ENCODE data around the gene KRTAP12-2. TPM values are rescaled to one million over a fixed set of nuclear protein-coding genes. Genes with fewer than 3 reads are reported as not detected.

Gene KRTAP12-2
- total and polyA plus RNA-seq, 2 donors (not counting 3 experiments of a cell fraction or from before 2014, with no cell fraction given) = not detected

- CTCF ChIA-PET = interaction anchor here (1.3 kb wide), 1 partner anchor 135 kb away, joined by 4 read pairs; no protein-coding TSS in a partner anchor
Observed at GRCh38 chr21:44658541-44658910, 8.2 kb downstream of the KRTAP12-2 start.

More at GRCh38 chr21:44658541-44658910, 8.2 kb downstream of the KRTAP12-2 start:
- Histone ChIP-seq H3K27ac (ENCODE audit: insufficient read depth, low read depth, low read length) (no peak overlapping the region), H3K9me3 (replicated peaks; ENCODE audit: control insufficient read depth, insufficient read depth, low read length) (no peaks in the 10 kb centered on the region), H4K20me1 (replicated peaks; ENCODE audit: control insufficient read depth, extremely low read depth, insufficient read depth, low read length) (no peaks in the 10 kb centered on the region), H3K36me3 (ENCODE audit: control insufficient read depth in 2 of 2, extremely low read depth in 1 of 2, insufficient read depth in 2 of 2, low read length in 2 of 2) (no peaks in the 10 kb centered on the region), H3K4me2 (ENCODE audit: insufficient read depth, low read length) (no peak overlapping the region), H2AFZ (ENCODE audit: low read depth, low read length) (no peak overlapping the region), H3K4me1 (ENCODE audit: control insufficient read depth, extremely low read depth, insufficient read depth, low read length) (no peaks in the 10 kb centered on the region), H3K9me1 (replicated peaks; ENCODE audit: control insufficient read depth, extremely low read depth, insufficient read depth, low read length) (no peaks in the 10 kb centered on the region), H3K79me2 (ENCODE audit: control insufficient read depth, insufficient read depth, low read length) (no peaks in the 10 kb centered on the region), H3K4me3 (replicated peaks in 1 of 3; ENCODE audit: insufficient read depth in 1 of 3, low read depth in 1 of 3, low read length in 3 of 3) (no peak overlapping the region), H3K27me3 (ENCODE audit: control insufficient read depth in 2 of 2, insufficient read depth in 2 of 2, low read length in 2 of 2) (peaks cover 0 to 4% of the 10 kb centered on the region in 2 experiments), H3K9ac (replicated peaks; ENCODE audit: extremely low read depth, insufficient read depth, low read length) (no peak overlapping the region)
- DNase-seq (ENCODE audit: low read depth, low spot score) (no peak), FAIRE-seq (no peak)
- no TSS peak for BruUV-seq (replicated peaks)
- dilution Hi-C loops (cut with MboI; ENCODE audit: extremely low pct_ligation_motif_present, low sequenced_read_pairs) = no loop called here
- intact Hi-C loops (cut with micrococcal nuclease) = no loop called here
- TF ChIP-seq EZH2 (IDR thresholded peaks at IDR 0.05; ENCODE audit: borderline replicate concordance, low read depth, low read length, severe bottlenecking) (no peak), CTCF (IDR thresholded peaks at IDR 0.05; ENCODE audit: extremely low read depth in 1 of 2, insufficient read depth in 1 of 2, low read depth in 1 of 2, low read length in 2 of 2) (no peak), MAX (IDR thresholded peaks at IDR 0.05; ENCODE audit: insufficient read depth, insufficient read length) (no peak), POLR2AphosphoS5 (IDR thresholded peaks at IDR 0.05; ENCODE audit: insufficient read depth, low read depth, low read length) (no peak), MYC (IDR thresholded peaks at IDR 0.05; ENCODE audit: low read depth, low read length) (no peak), FOS (IDR thresholded peaks at IDR 0.05; ENCODE audit: borderline replicate concordance, insufficient read depth, low read length) (no peak), JUN (IDR thresholded peaks at IDR 0.05; ENCODE audit: borderline replicate concordance, insufficient read depth, insufficient read length, low read depth) (no peak), POLR2A (IDR thresholded peaks at IDR 0.05; ENCODE audit: low read depth, low read length) (no peak), GATA2 (IDR thresholded peaks at IDR 0.05; ENCODE audit: insufficient read depth, insufficient read length, low read depth, low read length) (no peak)
- POLR2A ChIA-PET = no interaction called here

All from endothelial cell of umbilical vein (primary cell).